GM18511 (cell line): ENCODE data around the gene MGMT.

Source experiments
- ATAC-seq: cut with Tn5 transposase; IDR thresholded peaks from one replicate; pipeline ENCODE4 v1.9.1; 2021; ENCODE audit warnings: mild to moderate bottlenecking, moderate library complexity; ENCODE audit not compliant: unreplicated experiment

The MGMT gene

DNA sequence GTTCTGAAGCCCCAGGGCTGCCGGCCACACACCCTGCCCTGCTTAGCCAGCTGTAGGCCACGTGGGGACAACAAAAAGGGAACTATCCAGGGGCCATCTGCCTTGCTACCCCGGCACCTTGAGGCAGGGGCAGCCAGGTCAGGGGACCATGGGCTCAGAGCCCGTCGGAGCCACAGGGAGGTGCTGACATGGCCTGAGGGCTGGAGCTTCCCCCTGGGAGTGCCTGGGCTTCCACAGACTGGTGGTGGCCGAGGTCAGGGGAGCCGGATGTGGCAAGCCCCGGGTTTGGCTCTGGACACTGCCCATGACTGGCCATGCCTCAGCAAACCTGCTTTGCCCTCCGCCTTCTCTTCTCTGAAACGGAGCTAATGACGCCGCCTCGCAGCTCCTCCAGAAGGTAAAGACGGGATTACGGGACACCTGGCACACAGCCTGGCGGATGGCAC, 318.5 kb downstream of the MGMT start:
- ATAC-seq: no peak

- ATAC-seq: no peak
Observed at GRCh38 chr10:129786216-129786615, 319.2 kb downstream of the MGMT start.

- ATAC-seq: no peak
Observed at GRCh38 chr10:129787557-129787956, 320.5 kb downstream of the MGMT start.

- ATAC-seq: no peak
Observed at GRCh38 chr10:129788215-129788614, 321.2 kb downstream of the MGMT start.

GRCh38 chr10:129790715-129791446, 323.8 kb downstream of the MGMT start:
- no peak for ATAC-seq

GRCh38 chr10:129792141-129792540, 325.1 kb downstream of the MGMT start:
- no peak for ATAC-seq

- no peak for ATAC-seq
Observed at GRCh38 chr10:129792864-129793263, 325.8 kb downstream of the MGMT start.

DNA sequence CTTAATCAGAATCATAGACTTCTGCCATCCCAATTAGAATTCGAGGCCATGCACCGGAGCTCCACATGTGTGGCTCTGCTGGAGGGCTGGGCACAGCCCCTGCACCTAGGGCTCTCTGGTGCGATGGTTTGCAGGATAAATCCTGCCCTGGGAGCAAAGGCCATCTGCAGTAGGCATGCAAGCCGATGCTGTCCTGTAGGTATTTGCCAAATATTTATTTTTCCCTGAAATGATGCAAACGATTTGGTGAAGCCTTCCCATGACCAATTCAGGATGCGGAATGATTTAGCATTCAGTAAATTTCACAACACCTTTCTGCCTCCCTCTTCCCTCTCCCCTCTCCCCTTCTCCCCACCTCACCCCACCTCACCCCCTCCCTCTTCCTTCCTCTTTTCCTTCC, 326.4 kb downstream of the MGMT start:
- ATAC-seq: no peak

GRCh38 chr10:129793996-129794395, 327.0 kb downstream of the MGMT start:
- ATAC-seq: no peak

DNA sequence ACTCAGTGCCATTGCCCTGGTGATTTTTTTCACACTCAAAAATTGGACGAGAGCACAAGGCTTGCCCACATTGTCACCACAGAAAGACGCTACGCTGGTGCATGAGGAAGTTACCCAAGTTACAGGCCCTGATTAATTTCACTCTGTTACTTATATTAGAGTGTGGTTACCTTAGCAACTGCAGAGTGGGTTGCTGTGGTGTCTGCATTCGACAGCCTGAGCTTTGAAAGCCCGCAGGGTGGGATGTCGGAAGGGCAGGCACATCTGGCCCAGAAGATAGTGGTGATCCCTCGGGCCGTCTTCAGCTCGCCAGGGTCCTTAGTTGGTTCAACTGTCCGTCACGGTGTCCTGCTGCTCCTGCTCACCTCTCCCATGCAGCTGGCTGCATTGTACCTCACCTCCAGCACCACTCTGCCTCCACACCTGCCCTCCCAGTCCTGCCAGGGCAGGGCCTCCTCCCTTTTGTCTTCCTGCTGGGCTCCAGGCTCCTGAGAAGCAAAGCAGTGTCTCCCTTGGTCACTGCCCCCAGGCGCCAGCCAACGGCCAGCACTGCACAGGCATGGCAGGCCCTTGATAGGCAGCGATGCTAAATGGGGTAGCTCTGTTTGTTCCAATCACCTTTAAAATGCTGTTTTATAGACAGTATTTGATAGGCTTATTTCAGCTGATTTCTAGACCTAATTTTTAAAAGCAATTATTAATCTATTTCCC, 329.8 kb downstream of the MGMT start:
- ATAC-seq: no peak

DNA sequence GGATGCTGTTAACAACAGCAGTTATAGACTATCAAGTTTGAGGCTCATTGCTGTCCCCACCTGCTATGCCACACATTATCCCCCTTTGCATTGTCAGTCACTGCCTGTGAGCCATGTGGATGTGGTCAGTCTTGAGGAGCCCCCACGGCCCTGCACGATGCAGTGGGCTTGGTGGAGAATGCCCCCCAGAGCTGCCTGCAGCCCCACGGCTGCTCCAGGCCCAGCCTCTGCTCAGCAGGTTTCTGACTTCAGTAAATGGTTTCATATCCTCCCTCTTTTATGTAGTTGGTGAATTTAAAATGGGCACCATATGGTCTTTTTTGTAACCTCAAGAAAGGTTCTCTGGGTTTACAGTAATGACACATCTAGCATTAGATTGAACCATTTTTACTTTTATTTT, 332.9 kb downstream of the MGMT start:
- ATAC-seq: no peak

GRCh38 chr10:129800796-129801340, 333.8 kb downstream of the MGMT start:
- no peak for ATAC-seq

DNA sequence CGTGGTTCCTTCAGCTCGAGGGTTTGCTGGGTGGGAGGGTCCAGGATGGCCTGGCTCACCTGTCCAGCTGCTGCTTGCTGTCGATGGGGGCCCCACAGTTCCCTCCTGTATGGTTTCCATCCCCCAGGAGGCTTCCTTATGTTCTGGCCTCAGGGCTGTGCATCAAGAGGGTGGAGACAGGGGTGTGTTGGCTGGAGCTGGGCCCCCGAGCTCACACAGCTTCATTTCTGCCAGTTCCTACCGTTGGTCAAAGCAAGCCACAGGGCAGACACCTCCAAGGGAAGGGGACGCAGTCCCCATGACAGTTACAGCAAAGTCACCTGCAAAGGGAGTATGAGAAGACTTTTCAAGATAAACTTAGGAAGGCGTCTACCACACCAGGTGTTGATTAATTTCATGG, 340.2 kb downstream of the MGMT start:
- no peak for ATAC-seq

GRCh38 chr10:129808092-129808983, 341.3 kb downstream of the MGMT start:
- ATAC-seq: no peak

DNA sequence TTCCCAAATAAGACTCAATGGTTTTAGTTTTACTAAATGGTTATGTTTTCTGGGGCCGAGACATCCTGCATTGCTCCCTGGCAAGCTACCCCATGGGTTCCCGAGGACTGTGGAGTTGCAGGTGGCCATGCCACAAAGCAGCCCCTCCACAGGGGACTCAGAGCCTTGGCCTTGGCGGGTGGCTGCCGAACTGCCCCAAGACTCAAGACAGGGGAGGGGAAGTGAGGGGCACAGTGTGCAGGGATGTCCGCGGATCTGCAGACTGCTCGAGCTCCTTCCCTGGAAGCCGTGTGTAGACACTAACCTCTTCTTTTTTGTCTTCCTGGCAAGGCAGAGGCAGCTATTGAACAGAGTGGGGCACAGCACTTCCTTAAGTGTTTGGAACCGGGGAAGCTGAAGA, 342.4 kb downstream of the MGMT start:
- ATAC-seq: no peak

GRCh38 chr10:129809841-129810240, 342.8 kb downstream of the MGMT start:
- ATAC-seq: no peak

DNA sequence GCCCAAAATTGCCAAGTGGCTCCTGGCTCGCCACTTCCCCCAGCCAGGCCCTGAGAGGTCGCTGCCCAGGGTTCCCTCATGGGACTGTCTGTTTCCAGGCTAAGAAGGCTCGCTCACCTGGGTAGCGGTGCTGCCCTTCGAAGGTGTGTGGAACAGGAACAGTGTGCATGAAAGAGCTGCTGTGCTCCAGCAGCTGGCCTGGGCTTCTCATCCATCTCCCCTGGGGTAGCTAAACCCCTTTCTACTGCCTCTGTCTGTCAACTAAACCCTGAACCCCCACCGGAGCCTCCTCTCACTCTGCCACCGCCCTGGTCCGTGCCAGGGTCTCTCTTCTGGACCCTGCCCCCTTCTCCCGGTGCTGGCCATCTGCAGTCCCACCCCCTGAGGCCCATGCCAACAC, 344.2 kb downstream of the MGMT start:
- no peak for ATAC-seq

DNA sequence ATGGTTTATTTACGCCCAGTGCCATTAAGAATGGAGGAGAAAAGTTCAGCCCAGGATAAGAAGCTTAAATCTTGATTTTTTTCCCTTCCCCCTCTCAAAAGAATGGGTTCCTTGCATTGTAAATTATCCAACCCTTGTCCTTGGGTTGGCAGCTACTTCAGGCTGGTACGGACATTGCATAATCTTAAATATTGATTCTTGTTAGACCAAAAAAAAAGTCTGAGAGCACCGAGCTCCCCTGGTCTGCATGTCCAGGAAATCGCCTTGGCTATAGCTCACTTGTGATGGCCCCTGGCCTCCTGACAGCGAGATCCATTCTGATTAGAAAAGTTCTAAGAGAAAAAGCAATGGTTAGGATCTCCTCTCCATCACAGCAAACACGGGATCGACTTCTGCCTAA, 345.4 kb downstream of the MGMT start:
- ATAC-seq: no peak

- ATAC-seq: no peak
Observed at GRCh38 chr10:129814681-129815646, 347.9 kb downstream of the MGMT start.
